Loucy (cell line): ENCODE results near the gene CTNNA2.

Experiments
- H2AFZ ChIP-seq: fragments of 200-600 bp; sonication (generic); 2 replicates; pipeline ENCODE4 v1.6.0; 2016; ENCODE audit warnings: antibody characterized with exemption, mild to moderate bottlenecking, low read length, moderate library complexity
- H3F3A ChIP-seq: fragments of 200-600 bp; 2 replicates; pipeline ENCODE4 v1.6.0; 2016; ENCODE audit warnings: antibody characterized with exemption, low read depth, mild to moderate bottlenecking
- H3K27me3 ChIP-seq: fragments of 200-600 bp; sonication (generic); 2 replicates; pipeline ENCODE4 v1.6.1; 2014; ENCODE audit warnings: low read length, mild to moderate bottlenecking; ENCODE audit not compliant: insufficient read depth, poor library complexity, severe bottlenecking
- H3K36me3 ChIP-seq: fragments of 200-600 bp; sonication (generic); 2 replicates; pipeline ENCODE4 v1.6.1; 2016; ENCODE audit warnings: low read length; ENCODE audit not compliant: insufficient read depth
- H3K4me1 ChIP-seq: fragments of 200-600 bp; sonication (generic); 2 replicates; pipeline ENCODE4 v1.5.1; 2014; ENCODE audit warnings: low read length, mild to moderate bottlenecking; ENCODE audit not compliant: insufficient read depth, poor library complexity, severe bottlenecking
- H3K4me2 ChIP-seq: fragments of 200-600 bp; sonication (generic); 2 replicates; pipeline ENCODE4 v1.6.0; 2014; ENCODE audit warnings: antibody characterized with exemption, low read length, low read depth, mild to moderate bottlenecking; ENCODE audit not compliant: poor library complexity, severe bottlenecking
- H3K4me3 ChIP-seq: fragments of 200-600 bp; sonication (generic); 2 replicates; pipeline ENCODE4 v1.5.1; 2014; ENCODE audit warnings: low read length, mild to moderate bottlenecking, mixed read lengths; ENCODE audit not compliant: poor library complexity, severe bottlenecking
- H3K79me2 ChIP-seq: fragments of 200-600 bp; sonication (generic); 2 replicates; pipeline ENCODE4 v1.6.1; 2014; ENCODE audit warnings: low read length; ENCODE audit not compliant: insufficient read depth
- H3K9ac ChIP-seq: fragments of 200-600 bp; sonication (generic); 2 replicates; pipeline ENCODE4 v1.6.0; 2014; ENCODE audit warnings: mild to moderate bottlenecking, low read depth, low read length, moderate library complexity; ENCODE audit not compliant: poor library complexity, severe bottlenecking
- H3K9me2 ChIP-seq: fragments of 200-600 bp; sonication (generic); replicated peaks from 2 replicates; pipeline ENCODE4 v1.6.1; 2016; ENCODE audit warnings: low read depth, low read length, mixed read lengths
- H3K9me3 ChIP-seq: fragments of 200-600 bp; sonication (generic); 2 replicates; pipeline ENCODE4 v1.6.1; 2014; ENCODE audit warnings: mild to moderate bottlenecking, antibody characterized with exemption, low read length, low read depth; ENCODE audit not compliant: insufficient read depth
- H4K20me1 ChIP-seq: fragments of 200-600 bp; sonication (generic); 2 replicates; pipeline ENCODE4 v1.6.0; 2014; ENCODE audit warnings: antibody characterized with exemption, low read length, mild to moderate bottlenecking; ENCODE audit not compliant: insufficient read depth, poor library complexity, severe bottlenecking
- EZH2phosphoT487 ChIP-seq: fragments of 200-600 bp; IDR thresholded peaks from 2 replicates; pipeline ENCODE4 v1.6.1; 2018; ENCODE audit warnings: antibody characterized with exemption, mild to moderate bottlenecking, moderate library complexity, borderline replicate concordance
- TF ChIP-seq, protein P1 (sequence below): fragments of 200-600 bp; sonication (generic); conservative IDR thresholded peaks from 2 replicates; pipeline ENCODE4 v1.5.1; 2014; ENCODE audit warnings: mild to moderate bottlenecking, antibody characterized with exemption, low read length

CTNNA2 gene

GRCh38 chr2:80417737-80418136 is 904.9 kb downstream of the CTNNA2 start:
- H3K4me3 ChIP-seq, result no peak overlapping the region
- no peaks in the 10 kb centered on the region for H4K20me1 ChIP-seq
- no peaks in the 10 kb centered on the region for H3K4me1 ChIP-seq
- no peaks in the 10 kb centered on the region for H3F3A ChIP-seq
- no peak overlapping the region for H2AFZ ChIP-seq
- H3K27me3 ChIP-seq, result no peaks in the 10 kb centered on the region
- H3K36me3 ChIP-seq, result no peaks in the 10 kb centered on the region
- H3K9me3 ChIP-seq, result no peaks in the 10 kb centered on the region
- no peak overlapping the region for H3K9ac ChIP-seq
- H3K4me2 ChIP-seq, result no peak overlapping the region
- no peaks in the 10 kb centered on the region for H3K79me2 ChIP-seq
- H3K9me2 ChIP-seq, result no peaks in the 10 kb centered on the region
- no peak for TF ChIP-seq EZH2phosphoT487
- TF ChIP-seq, protein P1, sequence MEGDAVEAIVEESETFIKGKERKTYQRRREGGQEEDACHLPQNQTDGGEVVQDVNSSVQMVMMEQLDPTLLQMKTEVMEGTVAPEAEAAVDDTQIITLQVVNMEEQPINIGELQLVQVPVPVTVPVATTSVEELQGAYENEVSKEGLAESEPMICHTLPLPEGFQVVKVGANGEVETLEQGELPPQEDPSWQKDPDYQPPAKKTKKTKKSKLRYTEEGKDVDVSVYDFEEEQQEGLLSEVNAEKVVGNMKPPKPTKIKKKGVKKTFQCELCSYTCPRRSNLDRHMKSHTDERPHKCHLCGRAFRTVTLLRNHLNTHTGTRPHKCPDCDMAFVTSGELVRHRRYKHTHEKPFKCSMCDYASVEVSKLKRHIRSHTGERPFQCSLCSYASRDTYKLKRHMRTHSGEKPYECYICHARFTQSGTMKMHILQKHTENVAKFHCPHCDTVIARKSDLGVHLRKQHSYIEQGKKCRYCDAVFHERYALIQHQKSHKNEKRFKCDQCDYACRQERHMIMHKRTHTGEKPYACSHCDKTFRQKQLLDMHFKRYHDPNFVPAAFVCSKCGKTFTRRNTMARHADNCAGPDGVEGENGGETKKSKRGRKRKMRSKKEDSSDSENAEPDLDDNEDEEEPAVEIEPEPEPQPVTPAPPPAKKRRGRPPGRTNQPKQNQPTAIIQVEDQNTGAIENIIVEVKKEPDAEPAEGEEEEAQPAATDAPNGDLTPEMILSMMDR, result no peak

GRCh38 chr2:80420530-80421208 is 907.8 kb downstream of the CTNNA2 start:
- H3K4me1 ChIP-seq, result no peaks in the 10 kb centered on the region
- no peaks in the 10 kb centered on the region for H4K20me1 ChIP-seq
- no peaks in the 10 kb centered on the region for H3K9me2 ChIP-seq
- H3K36me3 ChIP-seq, result no peaks in the 10 kb centered on the region
- no peaks in the 10 kb centered on the region for H3K9me3 ChIP-seq
- no peak overlapping the region for H2AFZ ChIP-seq
- H3K9ac ChIP-seq, result no peak overlapping the region
- H3K79me2 ChIP-seq, result no peaks in the 10 kb centered on the region
- no peaks in the 10 kb centered on the region for H3F3A ChIP-seq
- H3K4me3 ChIP-seq, result no peak overlapping the region
- no peaks in the 10 kb centered on the region for H3K27me3 ChIP-seq
- no peak overlapping the region for H3K4me2 ChIP-seq
- TF ChIP-seq, protein P1, result no peak
- no peak for TF ChIP-seq EZH2phosphoT487

DNA sequence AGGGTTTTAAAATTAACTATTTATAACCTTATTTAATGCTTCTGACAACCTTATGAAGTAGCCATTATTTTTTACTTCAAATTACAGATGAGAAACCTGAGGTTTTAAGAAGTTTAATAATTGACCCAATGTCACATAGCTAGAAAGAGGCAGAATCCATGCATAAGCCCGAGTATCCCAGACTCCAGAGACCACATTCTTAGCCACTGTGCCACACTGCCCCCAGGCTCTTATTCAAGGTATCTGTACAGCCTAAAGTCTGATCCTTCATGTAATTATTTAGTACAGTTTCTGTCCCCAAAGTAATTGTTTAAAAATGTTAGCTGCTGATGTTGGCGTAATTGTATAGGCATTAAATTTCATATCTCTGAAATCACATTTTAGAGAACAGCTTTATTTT is 916.4 kb downstream of the CTNNA2 start:
- no peaks in the 10 kb centered on the region for H3K9me2 ChIP-seq
- TF ChIP-seq EZH2phosphoT487, result no peak
- TF ChIP-seq, protein P1, result no peak
- H4K20me1 ChIP-seq, result no peaks in the 10 kb centered on the region
- H3K9me3 ChIP-seq, result no peaks in the 10 kb centered on the region
- no peak overlapping the region for H3K4me3 ChIP-seq
- H3K36me3 ChIP-seq, result no peaks in the 10 kb centered on the region
- no peak overlapping the region for H3K4me2 ChIP-seq
- H2AFZ ChIP-seq, result no peak overlapping the region
- H3K27me3 ChIP-seq, result no peaks in the 10 kb centered on the region
- H3F3A ChIP-seq, result no peaks in the 10 kb centered on the region
- H3K79me2 ChIP-seq, result no peaks in the 10 kb centered on the region
- H3K9ac ChIP-seq, result no peak overlapping the region
- H3K4me1 ChIP-seq, result no peaks in the 10 kb centered on the region
